ENCODE data around the gene C9orf78. TPM values are rescaled to one million over a fixed set of nuclear protein-coding genes. Genes with fewer than 3 reads are reported as not detected.

The C9orf78 gene
- polyA plus RNA-seq, 1 experiment: 26.1 TPM

GRCh38 chr9:129869585-129870501, 34.8 kb upstream of the C9orf78 start:
- no peak for TF ChIP-seq CTCF (IDR thresholded peaks at IDR 0.05; ENCODE audit: insufficient read depth, low read depth, low read length)

GRCh38 chr9:129868872-129869486, 33.9 kb upstream of the C9orf78 start:
- ChIA-PET CTCF (no interaction called here), POLR2A (interaction anchor here (0.6 kb wide), 1 partner anchor 903 kb away, joined by 3 read pairs; no protein-coding TSS in a partner anchor)
- H3K36me3 ChIP-seq (ENCODE audit: control insufficient read depth, insufficient read depth, low read length): peaks cover 19% of the 10 kb centered on the region
- TF ChIP-seq CTCF (IDR thresholded peaks at IDR 0.05; ENCODE audit: insufficient read depth, low read depth, low read length): no peak
- no peaks in the 10 kb centered on the region for H3K27me3 ChIP-seq (ENCODE audit: control insufficient read depth, insufficient read depth, low read length)
- no peak for DNase-seq (ENCODE audit: low read depth)
- no peak overlapping the region for H3K4me3 ChIP-seq (ENCODE audit: low read depth, low read length)

More at GRCh38 chr9:129869585-129870501, 34.8 kb upstream of the C9orf78 start:
- POLR2A ChIA-PET: no interaction called here
- H3K27me3 ChIP-seq (ENCODE audit: control insufficient read depth, insufficient read depth, low read length): no peaks in the 10 kb centered on the region
- DNase-seq (ENCODE audit: low read depth): no peak
- no peak overlapping the region for H3K4me3 ChIP-seq (ENCODE audit: low read depth, low read length)
- CTCF ChIA-PET: no interaction called here
- peaks cover 25% of the 10 kb centered on the region for H3K36me3 ChIP-seq (ENCODE audit: control insufficient read depth, insufficient read depth, low read length)

GRCh38 chr9:129868023-129868871, 33.2 kb upstream of the C9orf78 start:
- DNase-seq (ENCODE audit: low read depth): no peak
- ChIA-PET POLR2A (no interaction called here), CTCF (interaction anchor here (1.1 kb wide), 1 partner anchor 16 kb away, joined by 3 read pairs; no protein-coding TSS in a partner anchor)
- no peak overlapping the region for H3K4me3 ChIP-seq (ENCODE audit: low read depth, low read length)
- H3K27me3 ChIP-seq (ENCODE audit: control insufficient read depth, insufficient read depth, low read length): no peaks in the 10 kb centered on the region
- no peak for TF ChIP-seq CTCF (IDR thresholded peaks at IDR 0.05; ENCODE audit: insufficient read depth, low read depth, low read length)
- H3K36me3 ChIP-seq (ENCODE audit: control insufficient read depth, insufficient read depth, low read length): peaks cover 17% of the 10 kb centered on the region

GRCh38 chr9:129867136-129868022, 32.3 kb upstream of the C9orf78 start:
- ChIA-PET POLR2A (no interaction called here), CTCF (interaction anchor here (1.1 kb wide), 1 partner anchor 15 kb away, joined by 3 read pairs; no protein-coding TSS in a partner anchor)
- Histone ChIP-seq H3K4me3 (ENCODE audit: low read depth, low read length) (no peak overlapping the region), H3K36me3 (ENCODE audit: control insufficient read depth, insufficient read depth, low read length) (peaks cover 19% of the 10 kb centered on the region), H3K27me3 (ENCODE audit: control insufficient read depth, insufficient read depth, low read length) (no peaks in the 10 kb centered on the region)
- no peak for TF ChIP-seq CTCF (IDR thresholded peaks at IDR 0.05; ENCODE audit: insufficient read depth, low read depth, low read length)
- no peak for DNase-seq (ENCODE audit: low read depth)

Data from BJ (cell line).